SK-N-MC (cell line): ENCODE data around the gene FARS2.

ENCODE experiments used
- DNase-seq: peaks from one replicate; pipeline ENCODE4 v3.0.0-alpha.2; 2011; ENCODE audit warnings: low read depth, low spot score
- H3K27ac ChIP-seq: fragments of 200-600 bp; sonication (generic); 2 replicates; pipeline ENCODE4 v1.5.1; 2016; ENCODE audit warnings: mixed run types
- H3K36me3 ChIP-seq: fragments of 200-600 bp; sonication (generic); 2 replicates; pipeline ENCODE4 v1.6.1; 2017; ENCODE audit warnings: antibody characterized with exemption, low read length, mixed read lengths; ENCODE audit not compliant: insufficient read depth
- H3K4me3 ChIP-seq: fragments of 200-600 bp; sonication (generic); 2 replicates; pipeline ENCODE4 v1.5.1; 2016
- H3K9ac ChIP-seq: fragments of 200-600 bp; sonication (generic); 2 replicates; pipeline ENCODE4 v1.8.0; 2017; ENCODE audit warnings: mixed run types, mixed read lengths; ENCODE audit not compliant: insufficient read length
- H3K9me3 ChIP-seq: fragments of 200-600 bp; sonication (generic); 2 replicates; pipeline ENCODE4 v1.6.1; 2017; ENCODE audit warnings: low read depth, mild to moderate bottlenecking, antibody characterized with exemption, low read length, moderate library complexity, mixed read lengths
- EZH2 ChIP-seq: fragments of 200-600 bp; sonication (generic); IDR thresholded peaks from one replicate; pipeline ENCODE4 v1.6.1; 2017; ENCODE audit warnings: antibody characterized with exemption
- FOXP2 ChIP-seq: optimal IDR thresholded peaks from 2 replicates; pipeline ENCODE3; 2011; ENCODE audit warnings: mild to moderate bottlenecking, moderate library complexity; ENCODE audit not compliant: insufficient read depth; ENCODE audit errors: extremely low read length, control extremely low read depth
- POLR2AphosphoS5 ChIP-seq: IDR thresholded peaks from 2 replicates; pipeline ENCODE4 v1.6.1; 2012; ENCODE audit warnings: mild to moderate bottlenecking, low read depth, low read length, borderline replicate concordance

The FARS2 gene

DNA sequence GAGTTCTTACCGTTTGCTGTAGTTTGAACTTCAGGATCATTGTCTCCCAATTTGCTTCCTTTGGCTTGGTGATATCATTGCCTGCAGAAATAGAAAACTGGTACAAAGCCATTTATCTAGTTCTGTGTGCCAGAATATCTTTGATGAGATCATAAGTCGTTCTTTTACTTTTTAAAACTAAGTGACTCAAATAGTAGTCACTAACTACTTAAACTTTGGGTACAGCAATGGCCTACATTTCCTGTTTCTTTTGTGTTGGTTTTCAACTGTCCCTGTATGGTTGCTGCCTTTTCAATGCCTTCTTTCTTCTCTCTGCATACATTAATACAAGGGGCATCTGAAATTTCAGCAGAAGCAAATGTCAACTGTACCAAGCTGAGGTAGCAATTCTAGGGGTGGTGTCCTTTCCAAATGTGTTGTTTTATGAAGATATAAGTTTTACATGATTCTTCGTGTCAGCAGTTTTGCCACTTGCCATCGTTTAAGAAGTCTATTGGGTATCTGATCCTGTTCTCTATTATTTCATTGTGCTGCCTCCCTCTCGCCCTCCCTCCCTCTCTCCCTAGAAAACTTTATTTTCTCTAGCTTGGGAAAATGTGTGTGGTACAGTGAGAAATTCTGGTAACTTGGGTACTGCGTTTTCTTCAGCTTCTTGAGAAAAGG, 238.5 kb downstream of the FARS2 start:
- H3K9me3 ChIP-seq = no peaks in the 10 kb centered on the region
- no peak overlapping the region for H3K9ac ChIP-seq

GRCh38 chr6:5501837-5502236, 240.5 kb downstream of the FARS2 start:
- H3K36me3 ChIP-seq = no peaks in the 10 kb centered on the region
- no peak overlapping the region for H3K27ac ChIP-seq
- H3K9me3 ChIP-seq = no peaks in the 10 kb centered on the region
- no peak for DNase-seq
- no peak for TF ChIP-seq FOXP2
- no peak for TF ChIP-seq EZH2
- no peak for TF ChIP-seq POLR2AphosphoS5
- H3K4me3 ChIP-seq = no peak overlapping the region
- H3K9ac ChIP-seq = no peak overlapping the region

More for the DNA sequence above, 238.5 kb downstream of the FARS2 start:
- Histone ChIP-seq H3K4me3 (peak overlapping the region; percentile 23; the same call in 1 of the 2 replicates), H3K27ac (no peak overlapping the region; the same call in 1 of the 2 replicates), H3K36me3 (no peaks in the 10 kb centered on the region)
- TF ChIP-seq POLR2AphosphoS5 = no peak
- no peak for TF ChIP-seq EZH2
- TF ChIP-seq FOXP2 = no peak
- DNase-seq = no peak

GRCh38 chr6:5504078-5504477, 242.8 kb downstream of the FARS2 start:
- TF ChIP-seq EZH2 = no peak
- TF ChIP-seq POLR2AphosphoS5 = no peak
- TF ChIP-seq FOXP2 = no peak
- no peaks in the 10 kb centered on the region for H3K9me3 ChIP-seq
- H3K4me3 ChIP-seq = no peak overlapping the region
- H3K9ac ChIP-seq = no peak overlapping the region
- H3K36me3 ChIP-seq = no peaks in the 10 kb centered on the region
- H3K27ac ChIP-seq = 0 out of 2 replicates have a peak overlapping the region, but pooled peaks have one; percentile 3
- no peak for DNase-seq

GRCh38 chr6:5506149-5506548, 244.8 kb downstream of the FARS2 start:
- TF ChIP-seq FOXP2 = no peak
- TF ChIP-seq POLR2AphosphoS5 = no peak
- TF ChIP-seq EZH2 = no peak
- DNase-seq = no peak
- no peak overlapping the region for H3K4me3 ChIP-seq
- no peaks in the 10 kb centered on the region for H3K9me3 ChIP-seq
- no peak overlapping the region for H3K27ac ChIP-seq
- no peaks in the 10 kb centered on the region for H3K36me3 ChIP-seq
- no peak overlapping the region for H3K9ac ChIP-seq

- Histone ChIP-seq H3K36me3 (no peaks in the 10 kb centered on the region), H3K9me3 (no peaks in the 10 kb centered on the region), H3K4me3 (no peak overlapping the region), H3K27ac (no peak overlapping the region), H3K9ac (no peak overlapping the region)
- DNase-seq = no peak
- TF ChIP-seq FOXP2 = no peak
- no peak for TF ChIP-seq EZH2
- TF ChIP-seq POLR2AphosphoS5 = no peak
These were observed 245.3 kb downstream of the FARS2 start for GRCh38 chr6:5506597-5506996.

DNA sequence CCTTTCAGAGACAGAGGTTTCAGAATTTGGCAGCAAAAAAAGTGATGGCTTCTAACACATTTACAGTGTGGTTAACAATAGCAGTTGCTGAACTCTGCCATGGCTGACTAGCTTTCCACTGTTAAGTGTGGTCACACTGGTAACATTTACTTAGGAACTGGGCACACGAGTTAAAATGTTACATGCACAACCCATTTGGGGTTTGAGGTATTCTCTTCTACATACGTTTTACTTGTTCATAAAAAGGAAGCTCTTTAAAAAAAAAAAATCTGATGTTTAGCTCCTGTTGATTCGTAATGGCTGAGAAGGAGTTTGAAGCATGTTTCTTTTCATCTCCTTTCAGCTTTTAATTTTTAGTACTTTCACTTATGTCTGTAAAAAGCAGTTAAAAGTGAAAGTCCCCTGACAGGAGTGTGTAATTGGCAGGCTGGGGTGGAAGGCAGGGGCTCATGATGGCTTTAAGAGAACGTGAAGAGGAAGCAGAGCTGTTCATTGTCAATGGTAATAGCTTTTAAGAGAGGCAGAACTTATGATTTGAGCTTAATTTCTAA, 245.9 kb downstream of the FARS2 start:
- no peak overlapping the region for H3K4me3 ChIP-seq
- H3K27ac ChIP-seq = no peak overlapping the region
- no peaks in the 10 kb centered on the region for H3K36me3 ChIP-seq
- TF ChIP-seq EZH2 (no peak), POLR2AphosphoS5 (no peak), FOXP2 (no peak)
- no peak for DNase-seq
- H3K9me3 ChIP-seq = no peaks in the 10 kb centered on the region
- no peak overlapping the region for H3K9ac ChIP-seq

- no peak overlapping the region for H3K27ac ChIP-seq
- no peaks in the 10 kb centered on the region for H3K36me3 ChIP-seq
- no peak for DNase-seq
- TF ChIP-seq POLR2AphosphoS5 (no peak), EZH2 (no peak), FOXP2 (no peak)
- H3K4me3 ChIP-seq = no peak overlapping the region
- H3K9ac ChIP-seq = no peak overlapping the region
- no peaks in the 10 kb centered on the region for H3K9me3 ChIP-seq
These were observed 247.8 kb downstream of the FARS2 start for GRCh38 chr6:5509106-5509505.

DNA sequence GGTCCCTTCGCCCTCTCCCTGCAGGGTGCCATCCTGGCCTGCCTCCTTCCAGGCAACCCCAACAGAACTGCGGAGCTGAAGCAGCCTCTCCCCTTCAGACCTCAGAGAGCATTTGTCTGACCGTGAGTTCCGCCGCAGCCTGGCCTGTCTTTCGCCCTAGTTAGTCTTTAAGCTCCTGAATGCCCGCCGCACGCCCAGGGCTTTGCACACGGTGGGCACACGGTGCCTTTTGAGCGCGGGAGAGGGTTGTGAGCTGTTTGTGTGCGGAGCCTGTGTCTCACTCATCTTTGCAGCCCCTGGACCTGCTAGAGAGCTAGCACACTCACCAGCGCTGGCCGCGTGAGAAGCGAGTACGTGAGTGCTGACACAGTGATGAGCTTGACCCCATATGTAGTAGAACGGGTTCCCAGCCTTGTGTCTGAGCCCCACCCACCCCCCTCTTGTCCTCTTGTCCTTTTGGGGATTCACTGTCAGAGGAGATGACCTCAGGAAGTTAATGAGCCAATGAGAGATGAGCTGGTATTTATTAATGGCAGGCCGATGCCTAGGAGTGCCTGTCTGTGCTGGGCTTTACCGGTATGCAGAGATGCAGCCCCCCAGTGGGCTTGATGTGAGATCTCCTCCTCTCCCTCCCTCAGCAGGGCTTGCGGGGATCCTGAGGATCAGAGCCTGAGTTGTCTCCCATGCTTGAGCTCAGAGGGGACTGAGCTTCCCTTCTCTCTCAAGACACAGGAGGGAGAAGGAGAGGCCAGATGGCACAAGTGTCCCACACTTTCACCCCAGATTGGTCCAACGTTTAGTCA, 249.2 kb downstream of the FARS2 start:
- H3K9me3 ChIP-seq = no peaks in the 10 kb centered on the region
- TF ChIP-seq FOXP2 = no peak
- TF ChIP-seq EZH2 = no peak
- H3K27ac ChIP-seq = no peak overlapping the region
- no peaks in the 10 kb centered on the region for H3K36me3 ChIP-seq
- no peak overlapping the region; the same call in 1 of the 2 replicates for H3K4me3 ChIP-seq
- H3K9ac ChIP-seq = no peak overlapping the region
- no peak for DNase-seq

DNA sequence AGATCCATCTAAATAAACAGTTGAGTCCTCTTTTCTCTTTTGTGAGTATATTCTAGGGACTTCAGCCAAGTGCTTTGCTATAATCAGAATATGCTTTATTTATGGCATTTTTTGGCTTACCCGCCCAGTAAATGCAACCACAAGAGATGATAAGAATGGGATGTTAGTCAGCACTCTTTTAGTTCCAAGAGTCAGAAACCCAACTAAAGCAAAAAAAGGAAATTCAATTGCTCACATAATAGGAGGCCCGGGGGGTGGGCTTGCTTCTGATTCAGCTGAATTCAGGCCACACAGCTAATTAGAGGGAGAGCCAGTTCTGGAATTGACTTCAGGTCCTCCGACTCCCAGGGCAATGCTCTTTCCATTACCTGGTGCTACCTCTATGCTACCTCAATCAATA, 250.6 kb downstream of the FARS2 start:
- no peak for TF ChIP-seq FOXP2
- TF ChIP-seq EZH2 = no peak
- TF ChIP-seq POLR2AphosphoS5 = peak; percentile 40; the same call in 1 of the 2 replicates
- peak overlapping the region; percentile 64; the same call in 1 of the 2 replicates for H3K27ac ChIP-seq

More for the DNA sequence above, 250.6 kb downstream of the FARS2 start:
- no peak overlapping the region for H3K9ac ChIP-seq
- DNase-seq = peak; percentile 79
- H3K4me3 ChIP-seq = peak overlapping the region; percentile 41
- H3K9me3 ChIP-seq = no peaks in the 10 kb centered on the region
- H3K36me3 ChIP-seq = no peaks in the 10 kb centered on the region
